GM06990 (cell line): Measurements from ENCODE around the gene ASCC3.

Source experiments
- DNase-seq: peaks from one replicate; pipeline ENCODE4 v3.0.0-alpha.2; 2011; ENCODE audit not compliant: insufficient read length; ENCODE audit errors: extremely low read depth
- H3K27me3 ChIP-seq: replicated peaks from 2 replicates; pipeline ENCODE4 v1.6.0; 2011; ENCODE audit warnings: low read length; ENCODE audit not compliant: control insufficient read depth, insufficient read depth
- H3K36me3 ChIP-seq: 2 replicates; pipeline ENCODE4 v1.5.1; 2011; ENCODE audit warnings: low read length; ENCODE audit not compliant: control insufficient read depth, insufficient read depth
- H3K4me3 ChIP-seq: replicated peaks from 2 replicates; pipeline ENCODE4 v1.5.1; 2011; ENCODE audit warnings: low read depth, mild to moderate bottlenecking, control low read depth, low read length
- TF ChIP-seq, protein P1 (sequence below): IDR thresholded peaks from 2 replicates; pipeline ENCODE4 v1.5.1; 2011; ENCODE audit warnings: low read length, control low read depth, mild to moderate bottlenecking, inconsistent platforms; ENCODE audit not compliant: insufficient read depth, poor library complexity, severe bottlenecking

Gene ASCC3

GRCh38 chr6:100904316-100904715 lies 23.2 kb upstream of the ASCC3 start:
- no peak for DNase-seq
- Histone ChIP-seq H3K36me3 (no peaks in the 10 kb centered on the region), H3K27me3 (no peaks in the 10 kb centered on the region), H3K4me3 (no peak overlapping the region)
- TF ChIP-seq, protein P1, sequence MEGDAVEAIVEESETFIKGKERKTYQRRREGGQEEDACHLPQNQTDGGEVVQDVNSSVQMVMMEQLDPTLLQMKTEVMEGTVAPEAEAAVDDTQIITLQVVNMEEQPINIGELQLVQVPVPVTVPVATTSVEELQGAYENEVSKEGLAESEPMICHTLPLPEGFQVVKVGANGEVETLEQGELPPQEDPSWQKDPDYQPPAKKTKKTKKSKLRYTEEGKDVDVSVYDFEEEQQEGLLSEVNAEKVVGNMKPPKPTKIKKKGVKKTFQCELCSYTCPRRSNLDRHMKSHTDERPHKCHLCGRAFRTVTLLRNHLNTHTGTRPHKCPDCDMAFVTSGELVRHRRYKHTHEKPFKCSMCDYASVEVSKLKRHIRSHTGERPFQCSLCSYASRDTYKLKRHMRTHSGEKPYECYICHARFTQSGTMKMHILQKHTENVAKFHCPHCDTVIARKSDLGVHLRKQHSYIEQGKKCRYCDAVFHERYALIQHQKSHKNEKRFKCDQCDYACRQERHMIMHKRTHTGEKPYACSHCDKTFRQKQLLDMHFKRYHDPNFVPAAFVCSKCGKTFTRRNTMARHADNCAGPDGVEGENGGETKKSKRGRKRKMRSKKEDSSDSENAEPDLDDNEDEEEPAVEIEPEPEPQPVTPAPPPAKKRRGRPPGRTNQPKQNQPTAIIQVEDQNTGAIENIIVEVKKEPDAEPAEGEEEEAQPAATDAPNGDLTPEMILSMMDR = no peak

GRCh38 chr6:100901582-100901981 lies 20.5 kb upstream of the ASCC3 start:
- TF ChIP-seq, protein P1 = no peak
- no peak for DNase-seq
- Histone ChIP-seq H3K4me3 (no peak overlapping the region), H3K36me3 (no peaks in the 10 kb centered on the region), H3K27me3 (no peaks in the 10 kb centered on the region)

- TF ChIP-seq, protein P1 = no peak
- no peak for DNase-seq
- no peaks in the 10 kb centered on the region for H3K36me3 ChIP-seq
- H3K4me3 ChIP-seq = no peak overlapping the region
- no peaks in the 10 kb centered on the region for H3K27me3 ChIP-seq
These were observed 18.1 kb upstream of the ASCC3 start for GRCh38 chr6:100899202-100899601.

GRCh38 chr6:100897671-100898070 lies 16.5 kb upstream of the ASCC3 start:
- Histone ChIP-seq H3K4me3 (no peak overlapping the region), H3K36me3 (no peaks in the 10 kb centered on the region), H3K27me3 (no peaks in the 10 kb centered on the region)
- DNase-seq = no peak
- TF ChIP-seq, protein P1 = no peak

DNA sequence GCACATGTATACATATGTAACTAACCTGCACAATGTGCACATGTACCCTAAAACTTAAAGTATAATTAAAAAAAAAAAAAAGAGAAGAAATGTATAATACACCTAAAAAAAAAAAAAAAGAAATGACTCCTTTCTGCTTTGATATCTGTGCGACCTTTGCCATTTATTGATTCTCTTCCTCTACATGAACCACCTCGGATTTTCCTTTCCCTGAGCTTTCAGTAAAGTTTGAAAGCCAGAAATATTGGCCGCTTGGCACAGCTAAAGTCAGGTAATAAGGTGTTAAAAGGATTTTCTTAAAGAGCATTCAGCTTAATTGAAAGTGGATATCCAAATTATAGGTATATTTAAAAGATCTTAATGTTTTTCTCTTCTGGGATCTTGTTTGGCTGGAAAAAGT lies 12.6 kb upstream of the ASCC3 start:
- TF ChIP-seq, protein P1 = no peak
- H3K27me3 ChIP-seq = no peaks in the 10 kb centered on the region
- no peak overlapping the region for H3K4me3 ChIP-seq
- H3K36me3 ChIP-seq = no peaks in the 10 kb centered on the region
- DNase-seq = no peak

DNA sequence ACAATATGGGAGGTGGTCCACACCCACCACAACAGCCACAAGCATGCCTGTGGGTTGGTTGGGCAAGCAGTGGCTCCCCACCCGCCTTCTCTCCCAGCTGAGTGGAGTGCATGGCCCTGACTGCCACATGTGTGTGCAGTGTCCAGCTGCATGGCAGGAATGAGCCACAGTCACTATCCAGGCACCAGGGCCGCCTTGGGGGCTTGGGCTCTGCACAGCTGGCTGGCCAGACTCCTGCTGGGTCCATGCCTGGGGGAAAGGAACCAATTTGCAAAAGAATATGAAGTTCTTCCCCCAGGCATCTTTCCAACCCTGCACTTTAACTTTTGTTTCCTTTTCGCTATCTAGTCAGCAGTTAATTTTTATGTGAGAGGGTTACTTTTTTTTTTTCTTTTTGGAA lies 11.6 kb upstream of the ASCC3 start:
- Histone ChIP-seq H3K4me3 (no peak overlapping the region), H3K27me3 (no peaks in the 10 kb centered on the region), H3K36me3 (no peaks in the 10 kb centered on the region)
- TF ChIP-seq, protein P1 = no peak
- DNase-seq = no peak
